NT2/D1 (cell line): Measurements from ENCODE around the gene VPS41.

Experiments used
- YY1 ChIP-seq: IDR thresholded peaks from 2 replicates; pipeline ENCODE4 v1.6.1; 2011; ENCODE audit not compliant: insufficient read length, insufficient read depth
- ZNF274 ChIP-seq: IDR thresholded peaks from 2 replicates; pipeline ENCODE4 v1.6.1; 2011; ENCODE audit warnings: mild to moderate bottlenecking, low read depth, low read length

- TF ChIP-seq ZNF274 (no peak), YY1 (no peak)
These were observed 25.1 kb upstream of the VPS41 start for GRCh38 chr7:38934051-38934450.
